ENCODE measurements around the gene SYNGR2.

DNA sequence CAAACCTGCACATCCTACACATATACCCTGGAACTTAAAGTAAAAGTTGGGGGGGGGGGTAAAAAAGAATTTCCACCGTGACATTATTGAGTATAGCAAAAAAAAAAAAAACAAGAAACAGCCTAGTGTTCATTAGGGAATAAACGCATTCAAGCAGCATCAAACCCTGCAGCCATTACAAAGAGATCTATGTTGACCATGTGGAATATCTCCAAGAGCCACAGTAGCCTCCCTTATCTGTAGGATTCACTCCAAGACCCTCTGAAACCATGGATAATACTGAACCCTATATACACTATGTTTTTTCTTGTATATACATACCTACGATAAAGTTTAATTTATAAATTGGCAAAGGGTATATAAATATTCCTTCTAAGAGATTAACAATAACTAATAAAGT, 40.1 kb downstream of the SYNGR2 start:
- TF ChIP-seq EP300 (IDR thresholded peaks at IDR 0.05) = no peak
- TF ChIP-seq, protein P1, sequence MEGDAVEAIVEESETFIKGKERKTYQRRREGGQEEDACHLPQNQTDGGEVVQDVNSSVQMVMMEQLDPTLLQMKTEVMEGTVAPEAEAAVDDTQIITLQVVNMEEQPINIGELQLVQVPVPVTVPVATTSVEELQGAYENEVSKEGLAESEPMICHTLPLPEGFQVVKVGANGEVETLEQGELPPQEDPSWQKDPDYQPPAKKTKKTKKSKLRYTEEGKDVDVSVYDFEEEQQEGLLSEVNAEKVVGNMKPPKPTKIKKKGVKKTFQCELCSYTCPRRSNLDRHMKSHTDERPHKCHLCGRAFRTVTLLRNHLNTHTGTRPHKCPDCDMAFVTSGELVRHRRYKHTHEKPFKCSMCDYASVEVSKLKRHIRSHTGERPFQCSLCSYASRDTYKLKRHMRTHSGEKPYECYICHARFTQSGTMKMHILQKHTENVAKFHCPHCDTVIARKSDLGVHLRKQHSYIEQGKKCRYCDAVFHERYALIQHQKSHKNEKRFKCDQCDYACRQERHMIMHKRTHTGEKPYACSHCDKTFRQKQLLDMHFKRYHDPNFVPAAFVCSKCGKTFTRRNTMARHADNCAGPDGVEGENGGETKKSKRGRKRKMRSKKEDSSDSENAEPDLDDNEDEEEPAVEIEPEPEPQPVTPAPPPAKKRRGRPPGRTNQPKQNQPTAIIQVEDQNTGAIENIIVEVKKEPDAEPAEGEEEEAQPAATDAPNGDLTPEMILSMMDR (IDR thresholded peaks at IDR 0.05) = no peak
- TF ChIP-seq POLR2A (IDR thresholded peaks at IDR 0.05) = no peak

Data from tibial nerve (tissue), 4 donors.